RPMI7951 (cell line): ENCODE data around the gene MYH13. TPM values are rescaled to one million over a fixed set of nuclear protein-coding genes. Genes with fewer than 3 reads are reported as not detected.

Experiments
- DNase-seq: peaks from one replicate; pipeline ENCODE4 v3.0.0-alpha.2; 2012; ENCODE audit warnings: low read depth
- total RNA-seq: library from RNA; depleted of rRNA; stranded (reverse); fragments of >200 nt; shearing (Covaris generic); gene quantifications from 2 replicates; pipeline ENCODE4 v1.2.3, GENCODE V29; 2014; rRNA removed

The MYH13 gene
- total RNA-seq, result under 0.01 TPM in 1 of 2 replicates, not detected in the other

- no peak for DNase-seq
Observed at GRCh38 chr17:10372906-10373305, at the start of gene MYH13. TSS of gene MYH13 (minus strand) at chr17:10373006. CDS start at chr17:10364530, 8,476 bp downstream.

DNA sequence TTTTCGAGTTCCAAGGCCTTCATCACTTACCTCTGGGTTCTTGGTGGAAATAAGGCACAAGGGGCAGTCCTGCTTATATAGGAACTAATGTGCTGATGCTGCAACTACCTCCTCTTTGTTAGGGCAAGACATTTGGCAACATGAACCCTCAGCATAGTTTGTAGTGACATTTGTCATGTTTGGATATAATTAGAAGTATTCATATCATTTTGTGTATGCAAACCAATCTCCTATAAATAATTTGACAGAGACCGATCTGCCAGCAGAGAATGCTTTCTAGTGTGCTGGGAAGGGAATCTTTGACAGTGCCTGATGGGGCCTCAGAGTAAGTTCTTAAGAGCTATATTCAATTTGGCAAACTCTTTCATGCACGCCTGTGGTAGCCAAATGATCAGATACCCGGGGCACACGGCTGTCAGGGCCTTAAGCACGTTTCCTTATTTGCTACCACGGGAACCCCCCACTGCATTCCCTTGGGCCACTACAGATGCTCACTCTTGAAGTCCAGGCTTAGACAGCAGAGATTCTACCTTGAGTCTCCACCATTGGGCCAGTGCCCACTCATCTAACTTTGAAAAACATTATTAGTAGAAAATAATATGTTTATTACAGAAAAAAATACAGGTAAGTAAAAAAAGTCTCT is 49.2 kb upstream of the MYH13 start, which contains the start of gene MYH8:
TSS of gene MYH8 (minus strand) at position 51 of the 643 bp plus-strand sequence. CDS start 1,723 bp downstream, outside the sequence.
- DNase-seq, result no peak

DNA sequence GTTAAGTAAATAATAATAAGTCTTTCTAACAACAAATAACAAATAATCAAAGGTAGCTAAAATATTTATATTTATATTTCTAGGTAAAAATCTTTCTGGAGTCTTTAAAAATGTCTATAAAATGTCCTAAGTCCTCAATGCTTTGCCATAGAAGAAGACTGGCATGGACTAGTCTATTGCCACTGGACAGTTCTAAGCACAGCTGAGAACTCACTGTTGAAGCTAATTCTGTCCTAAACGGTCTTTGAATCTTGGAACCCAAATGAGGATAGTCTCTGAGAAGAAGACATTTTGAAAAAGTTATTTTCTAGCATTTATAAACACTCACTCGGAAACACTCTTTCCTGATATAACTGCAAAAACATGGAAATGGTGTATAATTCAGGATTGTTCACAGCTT is 48.4 kb upstream of the MYH13 start:
- DNase-seq, result no peak

GRCh38 chr17:10420811-10421210 is 48.0 kb upstream of the MYH13 start:
- DNase-seq, result no peak

GRCh38 chr17:10417431-10417830 is 44.6 kb upstream of the MYH13 start:
- DNase-seq, result no peak

GRCh38 chr17:10415161-10415560 is 42.4 kb upstream of the MYH13 start:
- DNase-seq, result no peak

DNA sequence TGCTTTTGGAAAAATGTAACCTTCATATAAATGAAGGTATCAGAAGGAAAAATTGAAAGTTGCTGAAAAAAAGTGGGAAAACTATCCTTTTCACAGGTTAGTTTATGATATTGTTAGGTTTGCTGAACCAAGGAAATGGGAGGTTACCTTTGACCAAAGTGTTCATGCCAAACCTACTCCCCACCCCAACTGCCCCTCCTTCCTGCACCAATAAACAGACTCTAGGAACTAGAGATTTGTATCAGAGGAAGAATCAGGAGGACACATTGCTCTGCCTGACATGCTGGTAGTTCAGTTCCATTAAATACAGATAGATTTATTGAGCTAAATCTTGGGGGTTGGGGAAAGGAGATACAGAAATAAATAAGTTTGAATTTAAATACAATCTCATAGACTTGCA is 30.8 kb upstream of the MYH13 start:
- DNase-seq, result no peak

- no peak for DNase-seq
Observed at GRCh38 chr17:10398352-10398751, 25.5 kb upstream of the MYH13 start.

- DNase-seq, result no peak
Observed at GRCh38 chr17:10396524-10397163, 23.8 kb upstream of the MYH13 start.

DNA sequence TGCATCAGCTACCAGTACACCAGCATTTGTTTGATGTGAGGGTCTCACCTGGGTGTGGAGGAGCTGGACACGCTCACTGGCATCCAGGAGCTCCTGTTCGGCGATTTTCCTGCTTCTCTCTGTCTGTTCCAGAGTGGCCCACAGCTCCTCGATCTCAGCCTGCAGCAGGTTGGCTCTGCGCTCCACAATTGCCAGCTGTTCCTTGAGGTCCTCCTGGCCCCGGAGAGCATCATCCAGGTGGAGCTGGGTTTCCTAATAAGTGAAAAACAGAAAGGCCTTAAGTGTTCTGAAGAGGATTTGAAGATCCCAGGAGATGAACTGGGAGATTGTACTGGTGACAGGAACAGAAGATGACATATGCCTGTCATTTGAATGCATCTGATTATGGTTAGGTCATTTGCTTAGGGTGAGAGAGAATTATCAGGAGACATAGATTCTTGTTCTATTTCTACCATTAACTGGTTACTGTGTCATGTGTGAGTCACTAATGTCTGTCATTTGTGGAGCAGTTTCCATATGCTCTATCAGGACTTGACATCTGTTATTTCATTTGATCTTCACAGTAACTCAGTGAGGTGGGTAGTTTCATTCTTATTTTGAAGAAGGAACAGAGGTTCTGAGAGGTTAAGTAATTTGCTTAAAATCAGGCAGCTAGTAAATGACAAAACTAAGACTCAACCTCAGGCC is 21.5 kb upstream of the MYH13 start:
- DNase-seq, result no peak

DNA sequence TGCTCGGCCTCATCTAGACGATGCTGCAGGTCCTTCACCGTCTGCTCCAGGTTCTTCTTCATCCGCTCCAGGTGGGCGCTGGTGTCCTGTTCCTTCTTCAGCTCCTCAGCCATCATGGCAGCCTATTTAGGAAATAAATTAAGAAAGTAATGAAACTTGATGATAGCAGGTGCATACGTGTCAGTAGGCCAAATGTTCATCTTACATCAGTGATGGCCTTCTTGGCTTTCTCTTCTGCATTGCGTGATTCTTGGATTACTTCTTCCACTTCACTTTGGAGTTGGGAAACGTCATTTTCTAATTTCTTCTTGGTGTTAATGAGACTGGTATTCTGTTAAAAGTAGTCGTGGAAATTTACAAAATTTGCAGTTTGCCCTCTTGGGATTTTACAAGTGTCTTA is 20.1 kb upstream of the MYH13 start:
- no peak for DNase-seq

DNA sequence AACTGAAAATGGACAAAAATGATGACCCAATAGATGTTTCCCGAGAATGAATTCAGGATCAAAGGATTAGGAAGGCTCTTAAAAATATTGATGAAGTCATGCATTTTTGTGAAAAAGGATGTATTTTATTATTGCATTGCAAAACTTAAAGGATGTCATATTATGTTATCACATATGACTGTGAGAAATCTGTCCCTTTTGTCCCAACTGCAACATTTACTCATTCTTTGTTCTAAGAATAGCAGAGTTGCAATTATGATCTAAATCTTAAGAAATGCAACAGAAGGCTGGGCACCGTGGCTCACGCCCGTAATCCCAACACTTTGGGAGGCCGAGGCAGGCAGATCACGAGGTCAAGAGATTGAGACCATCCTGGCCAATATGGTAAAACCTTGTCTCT is 13.1 kb upstream of the MYH13 start:
- DNase-seq, result no peak

DNA sequence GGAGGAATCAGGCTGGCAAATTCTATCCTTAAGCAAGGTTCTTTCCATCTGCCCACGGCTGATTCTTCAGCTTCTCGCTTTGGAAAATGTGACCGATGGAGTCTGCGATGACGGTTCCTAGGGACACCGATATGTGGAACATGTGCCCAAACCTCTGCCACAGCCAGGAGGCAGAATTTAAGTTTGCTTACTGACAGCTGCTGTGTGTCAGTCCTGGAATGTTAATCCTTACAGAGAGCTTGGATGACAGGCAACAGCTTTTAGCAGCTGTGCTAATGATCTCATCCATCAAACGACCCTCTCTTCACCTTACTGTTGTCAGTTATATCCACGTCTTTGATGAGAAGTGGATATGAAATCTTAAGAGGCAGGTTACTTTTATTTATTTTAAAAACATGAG is 11.4 kb upstream of the MYH13 start:
- no peak for DNase-seq

GRCh38 chr17:10380631-10381408 is 8.0 kb upstream of the MYH13 start:
- DNase-seq, result no peak

DNA sequence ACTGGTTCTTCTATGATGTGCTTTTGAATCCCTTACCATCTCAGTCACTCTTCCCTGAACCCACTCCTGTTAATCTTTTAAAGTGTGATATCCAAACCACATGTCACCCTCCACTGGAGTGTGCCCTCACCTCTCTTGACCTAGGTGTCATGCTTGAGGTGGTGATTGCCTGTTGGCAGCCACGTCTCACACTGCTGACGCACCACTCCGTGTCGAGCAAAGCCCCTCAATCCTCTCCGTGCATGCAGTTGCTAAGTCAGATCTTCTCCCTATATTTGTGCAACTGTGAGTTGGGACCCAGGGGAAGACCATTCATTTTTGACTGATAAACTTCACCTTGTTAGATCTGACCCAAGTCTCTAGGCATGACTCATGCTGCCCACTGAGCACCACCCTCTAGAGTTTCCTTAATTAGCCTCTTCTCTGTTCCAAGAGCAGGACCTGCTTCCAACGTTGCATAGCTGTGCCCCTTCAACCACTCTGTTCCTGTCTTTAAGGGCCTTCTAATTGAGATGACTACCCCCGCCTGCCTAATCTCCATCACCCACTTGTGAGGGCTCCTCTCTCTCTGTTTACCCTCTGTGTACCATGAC is 2.7 kb downstream of the MYH13 start:
- DNase-seq, result no peak

DNA sequence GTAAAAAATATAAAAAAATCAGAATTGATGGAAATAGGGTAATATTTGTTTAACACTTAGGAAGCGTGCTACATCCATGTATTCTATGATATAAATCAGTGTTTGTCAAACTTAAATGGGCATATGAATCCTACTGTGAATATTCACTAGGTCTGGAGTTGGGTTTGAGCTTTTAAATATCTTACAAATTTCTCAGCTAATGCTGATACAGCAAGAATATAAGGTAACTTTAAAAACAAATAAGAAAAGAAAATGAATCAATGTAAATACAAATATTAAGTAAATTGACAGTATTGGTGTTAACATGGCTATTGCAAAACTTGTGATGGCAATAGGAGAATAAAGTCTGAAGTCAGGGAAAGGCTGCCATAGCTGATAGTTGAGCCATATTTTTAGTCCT is 3.6 kb downstream of the MYH13 start:
- no peak for DNase-seq

DNA sequence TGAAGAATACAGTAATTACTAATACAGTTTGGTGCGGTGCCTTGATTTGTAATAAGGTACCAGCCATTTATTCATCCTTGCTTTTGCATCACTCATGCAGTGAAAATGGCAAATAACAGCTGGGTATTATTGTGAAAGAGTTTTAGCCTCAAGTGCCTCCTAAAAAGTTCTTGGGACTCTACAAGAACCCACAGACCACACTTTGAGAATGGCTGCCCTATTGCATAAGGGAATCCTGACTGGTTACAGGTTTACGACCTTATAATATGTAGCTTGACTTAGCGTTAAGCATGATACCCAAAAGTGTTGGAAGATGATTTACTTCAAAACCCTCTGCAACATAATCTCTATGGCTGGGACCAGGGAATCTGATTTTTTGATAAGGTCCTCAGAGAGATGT is 4.2 kb downstream of the MYH13 start:
- no peak for DNase-seq

DNA sequence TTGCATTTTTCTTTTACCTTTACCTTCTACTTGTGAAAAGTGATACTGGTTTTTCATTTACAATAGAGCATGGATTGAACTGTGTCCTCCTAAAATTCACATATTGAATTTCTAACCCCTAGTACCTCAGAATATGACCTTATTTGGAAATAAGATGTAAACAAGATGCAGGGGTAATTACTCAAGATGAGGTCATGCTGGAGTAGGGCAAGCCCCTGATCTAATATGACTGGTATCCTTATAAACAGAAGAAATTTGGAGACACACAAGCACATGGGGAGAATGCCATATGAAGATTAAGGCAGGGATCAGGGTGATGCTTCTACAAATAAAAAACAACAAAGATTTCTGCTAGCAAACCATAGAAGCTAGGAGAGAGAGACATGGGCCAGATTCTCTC is 12.2 kb downstream of the MYH13 start:
- DNase-seq, result no peak

DNA sequence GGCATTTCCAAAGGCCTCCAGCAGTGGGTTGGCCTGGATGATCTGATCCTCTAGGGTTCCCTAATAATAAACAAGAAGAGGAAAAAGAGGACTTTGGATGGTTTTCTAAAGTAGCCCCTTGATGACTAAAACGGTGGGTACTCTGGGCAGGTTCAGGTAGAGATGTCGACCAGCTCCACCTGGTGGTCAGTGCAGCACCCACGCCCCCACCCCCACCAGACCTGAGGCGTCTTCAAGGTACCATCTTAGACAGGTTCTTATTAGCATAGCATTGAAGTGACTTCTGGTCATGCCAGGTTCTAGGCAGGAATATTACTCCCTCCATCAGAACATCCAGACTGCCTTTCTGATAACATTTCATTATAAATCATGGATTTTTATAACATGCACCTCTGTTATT is 15.0 kb downstream of the MYH13 start:
- no peak for DNase-seq

GRCh38 chr17:10354651-10355050 is 18.2 kb downstream of the MYH13 start:
- DNase-seq, result no peak

- DNase-seq, result no peak
Observed at GRCh38 chr17:10352893-10353292, 19.9 kb downstream of the MYH13 start.

DNA sequence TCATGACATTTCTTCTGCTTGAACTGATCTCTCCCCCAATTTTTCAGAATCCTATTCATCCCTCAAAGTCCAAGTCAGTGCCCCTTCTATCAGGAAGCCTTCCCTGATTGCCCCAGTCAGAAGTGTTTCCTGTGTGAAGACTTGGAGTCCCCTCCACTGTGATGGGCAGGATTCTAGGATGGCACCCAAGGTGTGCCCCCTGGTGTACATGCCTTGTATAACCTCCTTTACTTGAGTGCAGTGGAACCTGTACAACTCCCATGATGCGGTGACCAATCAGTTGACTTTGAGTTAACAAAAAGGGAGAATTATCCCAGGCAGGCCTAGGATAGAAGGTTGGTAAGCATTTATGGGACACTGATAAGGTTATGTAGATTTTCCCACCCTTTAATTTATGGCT is 23.4 kb downstream of the MYH13 start:
- peak; percentile 5 for DNase-seq
